Measurements from ENCODE around the gene SPACA6.

The SPACA6 gene

DNA sequence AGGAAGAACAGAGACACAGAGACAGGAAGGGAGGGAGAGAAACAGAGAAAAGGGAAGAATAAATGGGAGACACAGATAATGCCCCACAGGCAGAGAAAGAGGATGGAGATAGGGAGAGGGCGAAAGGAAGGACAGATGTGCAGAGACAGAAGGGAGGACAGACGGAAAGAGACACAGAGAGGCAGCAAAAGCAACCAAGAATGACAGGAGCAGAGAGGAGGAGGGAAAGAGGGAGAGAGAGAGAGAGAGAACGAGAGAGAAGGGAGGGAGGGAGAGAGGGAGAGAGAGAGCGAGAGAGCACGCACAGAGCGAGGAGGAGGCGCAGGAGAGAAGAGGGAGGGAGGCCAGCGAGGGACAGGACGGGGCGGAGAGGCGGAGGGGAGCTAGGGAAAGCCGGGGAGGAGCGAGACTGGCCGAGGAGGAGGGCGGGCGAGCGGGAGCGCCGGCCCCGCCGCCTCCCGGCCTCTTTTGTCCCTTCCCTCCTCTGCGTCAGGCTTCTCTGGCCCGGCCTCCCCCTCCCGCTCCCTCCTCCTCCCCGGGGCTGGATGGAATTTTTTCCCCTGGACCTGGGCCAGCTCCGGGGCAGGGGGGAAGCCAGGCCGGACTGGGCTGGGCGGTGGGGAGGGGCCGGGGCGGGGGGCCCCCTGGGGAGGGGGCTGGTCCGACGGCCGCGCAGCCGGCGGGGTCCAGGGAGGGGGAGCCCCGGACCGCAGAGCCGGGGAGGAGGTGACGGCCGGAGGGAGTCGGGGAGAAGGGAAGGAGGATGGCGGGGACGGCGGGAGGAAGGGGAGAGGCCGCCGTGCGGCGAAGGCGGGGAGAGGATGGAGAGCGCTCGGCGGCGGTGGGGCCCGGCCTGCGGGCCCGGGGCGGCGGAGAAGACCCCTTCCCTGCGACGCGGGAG is 4.2 kb upstream of the SPACA6 start:
- DNase-seq (ENCODE audit: low read depth, low spot score) = no peak

DNA sequence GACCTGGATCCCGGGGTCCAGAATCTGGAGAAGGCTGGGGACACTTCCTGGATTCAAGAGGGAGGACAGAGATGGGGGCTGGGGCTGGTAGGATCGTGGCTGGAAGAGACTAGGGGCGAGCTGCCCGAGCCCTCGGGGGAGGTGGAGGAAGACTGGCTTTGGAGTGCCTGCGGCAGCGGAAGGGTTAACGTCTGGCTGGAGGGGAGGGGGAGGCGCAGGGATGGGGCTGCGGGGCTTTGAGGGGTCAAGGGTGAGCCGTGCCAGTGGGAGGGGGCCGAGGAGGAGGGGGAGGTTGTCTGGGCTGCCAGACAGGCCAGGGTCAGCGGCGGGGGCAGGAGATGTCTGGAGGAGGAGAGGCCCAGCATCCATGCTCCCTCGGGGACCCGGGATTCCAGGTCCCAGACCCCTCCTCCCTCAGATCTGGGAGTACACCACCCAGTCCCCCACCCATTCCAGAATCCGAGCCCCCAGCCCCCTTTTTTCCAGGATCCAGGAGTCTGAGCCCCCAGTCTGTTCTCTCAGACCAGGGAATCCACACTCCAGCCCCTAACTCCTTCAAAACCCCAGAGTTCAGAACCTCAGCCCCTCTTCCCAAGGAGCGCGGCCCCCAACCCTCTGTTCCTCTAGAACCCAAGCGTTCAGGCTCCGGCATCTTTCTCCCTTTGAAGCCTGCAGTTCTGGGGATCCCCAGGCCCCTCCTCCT is 3.2 kb upstream of the SPACA6 start:
- no peak for DNase-seq (ENCODE audit: low read depth, low spot score)

DNA sequence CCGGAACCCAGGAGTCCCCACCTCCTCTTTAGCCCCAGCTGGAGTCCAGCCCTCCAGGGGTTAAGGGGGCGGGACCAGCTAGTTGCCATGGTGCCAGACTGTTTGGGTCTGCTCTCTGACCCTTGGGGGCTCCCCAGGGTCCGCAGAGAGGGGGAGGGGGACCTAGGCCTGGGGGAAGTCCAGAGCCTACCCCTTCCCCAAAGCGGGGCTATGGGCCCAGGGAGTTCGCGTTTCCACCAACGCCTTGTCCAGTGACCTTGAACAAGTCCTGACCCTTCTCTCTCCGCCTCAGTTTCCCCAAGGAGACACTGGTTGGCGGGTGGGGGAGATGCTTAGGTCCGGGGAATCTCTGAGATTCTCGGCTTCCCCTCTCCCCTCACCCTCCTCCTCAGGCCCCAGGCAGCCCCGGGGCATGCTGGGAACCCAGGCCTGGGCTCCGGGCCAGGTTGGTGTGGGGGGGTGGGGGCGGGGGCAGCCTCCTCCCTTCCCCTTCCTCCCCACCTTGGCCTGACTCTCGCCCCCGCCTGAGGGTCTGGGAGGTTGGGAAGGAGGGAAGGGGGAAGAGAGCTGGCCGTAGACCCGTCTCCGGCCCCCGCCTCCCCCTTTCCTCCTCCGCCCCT is 2.6 kb upstream of the SPACA6 start:
- DNase-seq (ENCODE audit: low read depth, low spot score) = no peak

GRCh38 chr19:51691074-51691583 is 2.0 kb upstream of the SPACA6 start:
- DNase-seq (ENCODE audit: low read depth, low spot score) = no peak

- DNase-seq (ENCODE audit: low read depth, low spot score) = no peak
Measured at GRCh38 chr19:51691584-51692428, 1.3 kb upstream of the SPACA6 start.

- no peak for DNase-seq (ENCODE audit: low read depth, low spot score)
Measured at GRCh38 chr19:51692468-51692867, 662 bp upstream of the SPACA6 start.

- no peak for DNase-seq (ENCODE audit: low read depth, low spot score)
Measured at GRCh38 chr19:51693819-51694218, 689 bp downstream of the SPACA6 start.

- DNase-seq (ENCODE audit: low read depth, low spot score) = no peak
Measured at GRCh38 chr19:51694318-51695085, 1.4 kb downstream of the SPACA6 start.

- DNase-seq (ENCODE audit: low read depth, low spot score) = no peak
Measured at GRCh38 chr19:51695088-51695487, 2.0 kb downstream of the SPACA6 start.

DNA sequence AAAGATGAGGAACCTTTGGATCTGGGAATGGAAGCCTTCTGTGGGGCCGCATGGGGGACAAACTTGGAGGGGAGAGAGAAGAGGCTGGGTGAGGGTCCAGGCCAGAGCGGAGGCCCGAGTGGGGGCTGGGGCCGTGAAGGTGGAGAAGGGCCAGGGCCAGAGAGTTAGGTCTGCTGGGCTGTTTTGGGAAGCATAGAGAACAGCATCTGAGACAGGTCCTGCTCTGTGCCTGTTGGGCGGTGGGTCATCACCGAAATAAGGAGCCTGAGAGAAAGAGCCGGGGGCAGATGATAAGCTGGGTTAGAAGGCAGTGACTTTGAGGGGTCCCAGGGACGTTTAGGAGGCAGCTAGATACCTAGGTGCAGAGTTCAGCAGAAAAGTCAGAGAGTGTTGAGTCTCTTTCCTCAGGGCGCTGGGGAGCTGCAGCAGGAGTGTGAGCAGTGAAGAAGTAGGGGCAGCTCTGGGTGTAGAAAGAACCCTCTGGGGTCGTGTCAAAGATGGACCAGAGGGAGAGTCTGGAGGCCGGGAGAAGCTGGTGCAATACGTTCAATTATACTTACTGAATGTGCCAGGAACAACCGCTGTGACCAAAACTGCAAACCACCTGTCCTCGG is 2.7 kb downstream of the SPACA6 start:
- DNase-seq (ENCODE audit: low read depth, low spot score) = no peak

DNA sequence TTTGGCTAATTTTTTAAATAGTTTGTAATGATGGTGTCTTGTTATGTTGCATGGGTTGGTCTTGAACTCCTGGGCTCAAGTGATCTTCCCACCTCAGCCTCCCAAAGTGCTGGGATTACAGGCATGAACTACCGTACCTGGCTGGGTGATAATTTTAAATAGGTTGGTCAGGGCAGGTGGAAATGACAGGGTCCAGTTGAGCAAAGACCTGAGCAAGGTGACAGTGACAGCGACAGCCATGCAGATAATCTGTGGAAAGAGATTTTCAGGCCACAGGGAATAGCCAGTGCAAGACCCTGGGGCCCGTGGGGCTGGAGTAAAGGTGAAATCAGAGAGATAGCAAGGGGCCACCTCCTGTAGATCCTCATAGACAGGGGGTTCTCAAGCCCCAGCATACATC is 3.5 kb downstream of the SPACA6 start:
- no peak for DNase-seq (ENCODE audit: low read depth, low spot score)

GRCh38 chr19:51697169-51697776 is 4.1 kb downstream of the SPACA6 start:
- DNase-seq (ENCODE audit: low read depth, low spot score) = no peak

DNA sequence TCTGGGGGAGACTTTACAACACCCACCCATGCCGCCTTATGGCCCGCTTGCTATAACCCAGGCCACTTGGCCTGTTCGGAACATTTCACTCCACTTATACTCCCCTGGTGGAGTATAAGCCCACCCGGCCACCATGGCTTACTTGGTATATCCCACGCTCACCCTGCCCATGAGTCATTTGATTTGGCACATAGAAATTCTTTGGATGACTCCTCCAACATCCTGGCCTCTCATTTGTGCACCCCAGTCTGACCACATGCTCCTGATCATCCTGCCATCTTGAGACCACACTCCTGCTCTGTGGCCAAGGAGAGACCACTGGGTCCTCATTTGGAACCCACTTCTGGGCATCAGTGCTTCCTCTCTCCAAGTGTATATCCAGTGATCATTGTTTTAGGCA is 5.2 kb downstream of the SPACA6 start:
- no peak for DNase-seq (ENCODE audit: low read depth, low spot score)

- DNase-seq (ENCODE audit: low read depth, low spot score) = no peak
Measured at GRCh38 chr19:51699170-51699569, 6.0 kb downstream of the SPACA6 start.

GRCh38 chr19:51701468-51702100 is 8.5 kb downstream of the SPACA6 start:
- DNase-seq (ENCODE audit: low read depth, low spot score) = no peak

GRCh38 chr19:51702103-51702824 is 9.1 kb downstream of the SPACA6 start:
- peak; percentile 18 for DNase-seq (ENCODE audit: low read depth, low spot score)

DNA sequence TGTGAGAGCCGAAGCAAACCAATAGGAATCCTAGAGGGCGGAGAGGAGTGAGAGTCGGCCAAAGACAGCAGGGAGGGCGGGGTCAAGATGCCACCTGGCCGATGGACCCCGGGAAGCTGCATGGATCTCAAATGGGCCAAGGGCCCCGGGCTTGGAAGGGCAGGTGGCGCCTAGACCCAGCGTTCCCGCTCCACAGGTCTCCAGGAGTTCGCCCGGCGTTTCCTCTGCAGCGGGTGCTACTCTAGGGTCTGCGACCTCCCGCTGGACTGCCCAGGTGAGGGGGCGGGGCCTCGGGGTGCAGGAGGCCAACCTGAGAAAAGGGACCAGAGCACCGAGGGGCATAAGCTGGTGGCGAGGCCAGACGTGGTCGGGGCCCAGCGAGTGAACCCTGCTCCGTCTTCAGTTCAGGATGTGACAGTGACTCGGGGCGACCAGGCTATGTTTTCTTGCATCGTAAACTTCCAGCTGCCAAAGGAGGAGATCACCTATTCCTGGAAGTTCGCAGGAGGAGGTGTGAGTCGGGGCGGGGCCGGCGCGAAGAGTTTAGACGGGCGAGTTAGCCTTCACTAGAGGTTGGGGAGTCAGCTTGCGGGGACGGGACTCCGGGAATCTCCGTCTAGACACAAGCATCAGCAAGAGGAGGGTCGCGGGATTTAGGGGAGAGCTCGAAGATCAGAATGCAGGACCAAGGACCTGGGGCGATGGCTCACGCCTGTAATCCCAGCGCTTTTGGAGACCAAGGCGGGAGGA is 9.9 kb downstream of the SPACA6 start:
- no peak for DNase-seq (ENCODE audit: low read depth, low spot score)

Measured in activated CD4-positive, CD25-positive, alpha-beta regulatory T cell treated with anti-CD3 and anti-CD28 coated beads, Interleukin-2, amount 50 U/mL, for 16 hours (primary cell).